Trophoblast cell (in vitro differentiated cells and primary cell): ENCODE data around the gene BLACAT1. TPM values are rescaled to one million over a fixed set of nuclear protein-coding genes. Genes with fewer than 3 reads are reported as not detected.

Experiments
- DNase-seq, 2 donors: peaks; one replicate each; pipeline ENCODE4 v3.0.0-alpha.2; 2016
- H2AFZ ChIP-seq: 2 replicates; pipeline ENCODE4 v1.6.1; 2013; ENCODE audit warnings: low read length, moderate library complexity, mild to moderate bottlenecking; ENCODE audit not compliant: insufficient read depth, poor library complexity
- H2AK5ac ChIP-seq: 2 replicates; pipeline ENCODE4 v1.6.1; 2013; ENCODE audit warnings: mild to moderate bottlenecking, low read length
- H2BK120ac ChIP-seq: 2 replicates; pipeline ENCODE4 v1.6.1; 2013; ENCODE audit warnings: low read length, mild to moderate bottlenecking, moderate library complexity; ENCODE audit not compliant: insufficient read depth, poor library complexity
- H2BK12ac ChIP-seq: 2 replicates; pipeline ENCODE4 v1.6.1; 2013; ENCODE audit warnings: mild to moderate bottlenecking, low read length, moderate library complexity
- H2BK5ac ChIP-seq: 2 replicates; pipeline ENCODE4 v1.6.1; 2013; ENCODE audit warnings: low read length, low read depth, moderate library complexity, mild to moderate bottlenecking; ENCODE audit not compliant: poor library complexity
- H3K14ac ChIP-seq: 2 replicates; pipeline ENCODE4 v1.6.1; 2013; ENCODE audit warnings: mild to moderate bottlenecking, low read length
- H3K18ac ChIP-seq: 2 replicates; pipeline ENCODE4 v1.6.1; 2013; ENCODE audit warnings: mild to moderate bottlenecking, low read length
- H3K23ac ChIP-seq: 2 replicates; pipeline ENCODE4 v1.6.1; 2013; ENCODE audit warnings: low read length
- H3K27ac ChIP-seq: 2 replicates; pipeline ENCODE4 v1.5.1; 2013; ENCODE audit warnings: low read depth, mild to moderate bottlenecking, inconsistent platforms, low read length, moderate library complexity
- H3K27me3 ChIP-seq: 2 replicates; pipeline ENCODE4 v1.6.1; 2013; ENCODE audit warnings: inconsistent platforms, mild to moderate bottlenecking, low read length, moderate library complexity; ENCODE audit not compliant: insufficient read depth
- H3K36me3 ChIP-seq, 2 experiments: 1 replicate in 1 of 2; 2 replicates in 1 of 2; pipeline ENCODE4 v1.6.1; 2013; ENCODE audit warnings: low read length in 2 of 2, mild to moderate bottlenecking in 2 of 2, moderate library complexity in 1 of 2; ENCODE audit not compliant: insufficient read depth in 2 of 2, control insufficient read depth in 1 of 2
- H3K4ac ChIP-seq: 2 replicates; pipeline ENCODE4 v1.6.1; 2013; ENCODE audit warnings: low read depth, mild to moderate bottlenecking, low read length, moderate library complexity
- H3K4me1 ChIP-seq, 2 experiments: 1 replicate in 1 of 2; 2 replicates in 1 of 2; pipeline ENCODE4 v1.6.1; 2013; ENCODE audit warnings: low read length in 2 of 2, mild to moderate bottlenecking in 2 of 2, moderate library complexity in 1 of 2; ENCODE audit not compliant: insufficient read depth in 2 of 2, control insufficient read depth in 1 of 2
- H3K4me2 ChIP-seq: 2 replicates; pipeline ENCODE4 v1.6.1; 2013; ENCODE audit warnings: inconsistent platforms, mild to moderate bottlenecking, low read length, moderate library complexity
- H3K4me3 ChIP-seq: 2 replicates; pipeline ENCODE4 v1.5.1; 2013; ENCODE audit warnings: mild to moderate bottlenecking, low read depth, low read length, inconsistent platforms
- H3K79me1 ChIP-seq: one replicate; pipeline ENCODE4 v1.6.1; 2013; ENCODE audit warnings: low read length
- H3K79me2 ChIP-seq: 2 replicates; pipeline ENCODE4 v1.6.1; 2013; ENCODE audit warnings: low read length, mild to moderate bottlenecking; ENCODE audit not compliant: control insufficient read depth, insufficient read depth, poor library complexity
- H3K9ac ChIP-seq: 2 replicates; pipeline ENCODE4 v1.6.1; 2013; ENCODE audit warnings: mild to moderate bottlenecking, low read length
- H3K9me3 ChIP-seq: 2 replicates; pipeline ENCODE4 v1.6.1; 2013; ENCODE audit warnings: low read depth, mild to moderate bottlenecking, control low read depth, inconsistent platforms, low read length; ENCODE audit not compliant: insufficient read depth
- H4K12ac ChIP-seq: 2 replicates; pipeline ENCODE4 v1.6.1; 2013; ENCODE audit warnings: low read depth, mild to moderate bottlenecking, low read length, moderate library complexity
- H4K8ac ChIP-seq: 2 replicates; pipeline ENCODE4 v1.6.1; 2013; ENCODE audit warnings: low read depth, mild to moderate bottlenecking, low read length, moderate library complexity
- H4K91ac ChIP-seq: one replicate; pipeline ENCODE4 v1.6.1; 2013; ENCODE audit warnings: low read depth, mild to moderate bottlenecking, low read length, moderate library complexity
- WGBS: extraction: QIAGEN DNeasy Blood & Tissue Kit; methylation state at CpG from one replicate; pipeline ENCODE4 v1.1.7; 2013; ENCODE audit warnings: missing lambda C conversion rate; ENCODE audit not compliant: insufficient read length, insufficient coverage; ENCODE audit errors: extremely low coverage; 5-methylcytosine and 5-hydroxymethylcytosine counted together
- polyA plus RNA-seq: library from polyadenylated mRNA; stranded (reverse); fragments of 200-250 nt; gene quantifications from 2 replicates; pipeline ENCODE4 v1.2.3, GENCODE V29; 2013

The BLACAT1 gene
- 2.8 TPM in 2 replicates for polyA plus RNA-seq

- H3K27ac ChIP-seq, result no peak within 1 kb of the TSS
- H3K14ac ChIP-seq, result no peak within 1 kb of the TSS
- peak within 1 kb of the TSS; percentile 53 for H3K4me3 ChIP-seq
- H4K8ac ChIP-seq, result peak within 1 kb of the TSS; percentile 4
- H3K4ac ChIP-seq, result no peak within 1 kb of the TSS
- H3K79me1 ChIP-seq, result peaks cover 6% of the 10 kb centered on the region
- H3K36me3 ChIP-seq, result no peaks in the 10 kb centered on the region
- H4K12ac ChIP-seq, result no peak within 1 kb of the TSS
- peaks cover 18% of the 10 kb centered on the region for H3K27me3 ChIP-seq
- H3K4me2 ChIP-seq, result peak within 1 kb of the TSS; percentile 83
- WGBS, result no CpG with 5 or more reads among the region's 53 CpGs
- H3K18ac ChIP-seq, result no peak within 1 kb of the TSS
- DNase-seq, result no peak
- peaks cover 17 to 25% of the 10 kb centered on the region in 2 experiments for H3K4me1 ChIP-seq
- H3K9me3 ChIP-seq, result no peaks in the 10 kb centered on the region
- no peak within 1 kb of the TSS for H4K91ac ChIP-seq
- no peak within 1 kb of the TSS for H2BK120ac ChIP-seq
- H3K23ac ChIP-seq, result no peak within 1 kb of the TSS
- H2BK5ac ChIP-seq, result no peak within 1 kb of the TSS
- no peak within 1 kb of the TSS for H2AK5ac ChIP-seq
- H3K79me2 ChIP-seq, result peaks cover under 1% of the 10 kb centered on the region
- H2AFZ ChIP-seq, result peak within 1 kb of the TSS; percentile 72
- peak within 1 kb of the TSS; percentile 22 for H3K9ac ChIP-seq
- peak within 1 kb of the TSS; percentile 15 for H2BK12ac ChIP-seq
Observed at GRCh38 chr1:205455581-205456382, at the start of gene BLACAT1. Gene BLACAT1 (minus strand): TSS chr1:205456045.

GRCh38 chr1:205505076-205505729 lies 49.4 kb upstream of the BLACAT1 start:
- Histone ChIP-seq H3K23ac (no peak overlapping the region), H2AK5ac (no peak overlapping the region), H3K4me1 (peaks cover 20 to 34% of the 10 kb centered on the region in 2 experiments), H4K8ac (peak overlapping the region; percentile 66), H2BK12ac (peak overlapping the region; percentile 55), H3K18ac (peak overlapping the region; percentile 76), H3K4ac (peak overlapping the region; percentile 55), H3K9me3 (no peaks in the 10 kb centered on the region), H2AFZ (peak overlapping the region; percentile 24), H3K27ac (peak overlapping the region; percentile 80), H3K14ac (peak overlapping the region; percentile 63), H4K12ac (peak overlapping the region; percentile 67), H3K36me3 (no peaks in the 10 kb centered on the region), H3K27me3 (no peaks in the 10 kb centered on the region), H3K79me2 (peaks cover 4% of the 10 kb centered on the region), H2BK5ac (peak overlapping the region; percentile 66), H4K91ac (peak overlapping the region; percentile 86), H2BK120ac (peak overlapping the region; percentile 78), H3K4me3 (peak overlapping the region; percentile 67), H3K4me2 (peak overlapping the region; percentile 88), H3K79me1 (peaks cover 18% of the 10 kb centered on the region), H3K9ac (peak overlapping the region; percentile 54)
- WGBS, result no CpG with 5 or more reads among the region's 18 CpGs
- no peak for DNase-seq

DNA sequence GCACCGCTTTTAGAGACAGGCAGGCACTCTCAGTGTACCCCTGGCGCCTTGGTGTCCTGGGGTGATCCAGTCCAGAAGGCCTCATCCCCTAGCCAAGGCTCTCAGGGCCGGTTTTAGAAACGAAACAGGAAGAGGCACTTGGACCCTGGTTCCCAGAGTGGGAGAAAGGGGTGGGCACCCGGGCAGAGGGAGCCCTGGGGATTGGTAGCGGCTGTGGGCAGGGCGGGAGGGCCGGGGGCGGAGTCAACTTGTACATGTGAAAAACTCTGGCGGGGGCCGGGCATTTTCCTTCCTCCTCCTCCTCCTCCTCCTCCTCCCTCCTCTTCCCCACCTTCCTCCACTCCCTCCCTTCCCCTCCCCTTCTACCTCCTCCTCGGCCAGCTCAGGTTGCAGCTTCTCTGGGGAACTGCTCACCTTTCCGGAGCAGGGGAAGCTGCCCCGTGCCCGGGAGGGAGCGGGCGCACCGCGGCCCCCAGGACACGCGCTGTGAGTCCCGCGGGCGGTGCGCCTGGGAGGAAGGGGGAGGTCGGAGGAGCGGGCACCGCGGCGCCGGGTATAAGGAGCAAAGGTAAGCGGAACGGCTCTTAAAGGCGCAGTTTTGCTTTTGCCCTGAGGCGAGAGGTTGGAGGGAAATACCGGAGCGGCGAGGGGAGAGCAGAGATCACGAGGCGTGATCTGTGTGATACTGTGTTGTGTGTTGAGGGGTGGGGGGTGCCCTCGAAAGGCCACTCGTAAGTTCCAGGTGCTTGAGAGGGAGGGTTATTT lies 48.6 kb upstream of the BLACAT1 start, which contains the start of gene CDK18:
TSS of gene CDK18 (plus strand) at position 359 of the 765 bp plus-strand sequence. CDS start 18,499 bp downstream, outside the sequence.
- peak within 1 kb of the TSS; percentile 67 for H4K12ac ChIP-seq
- H3K4me1 ChIP-seq, result peaks cover 20 to 34% of the 10 kb centered on the region in 2 experiments
- DNase-seq, result peak; percentile 18 to 51
- peak within 1 kb of the TSS; percentile 80 for H3K27ac ChIP-seq
- 0% methylated on average over 1 of the region's 42 CpGs for WGBS
- no peak within 1 kb of the TSS for H2AK5ac ChIP-seq
- peak within 1 kb of the TSS; percentile 78 for H2BK120ac ChIP-seq
- H2BK12ac ChIP-seq, result peak within 1 kb of the TSS; percentile 55
- peak within 1 kb of the TSS; percentile 67 for H3K4me3 ChIP-seq
- no peaks in the 10 kb centered on the region for H3K27me3 ChIP-seq
- H3K14ac ChIP-seq, result peak within 1 kb of the TSS; percentile 63
- H3K9me3 ChIP-seq, result no peaks in the 10 kb centered on the region
- peaks cover 18% of the 10 kb centered on the region for H3K79me1 ChIP-seq
- H2AFZ ChIP-seq, result peak within 1 kb of the TSS; percentile 24
- peaks cover 4% of the 10 kb centered on the region for H3K79me2 ChIP-seq
- H4K91ac ChIP-seq, result peak within 1 kb of the TSS; percentile 86
- no peaks in the 10 kb centered on the region for H3K36me3 ChIP-seq
- H3K18ac ChIP-seq, result peak within 1 kb of the TSS; percentile 76
- peak within 1 kb of the TSS; percentile 66 for H2BK5ac ChIP-seq
- peak within 1 kb of the TSS; percentile 88 for H3K4me2 ChIP-seq
- peak within 1 kb of the TSS; percentile 54 for H3K9ac ChIP-seq
- H3K4ac ChIP-seq, result peak within 1 kb of the TSS; percentile 55
- no peak within 1 kb of the TSS for H3K23ac ChIP-seq
- H4K8ac ChIP-seq, result peak within 1 kb of the TSS; percentile 66

GRCh38 chr1:205502992-205503391 lies 47.1 kb upstream of the BLACAT1 start:
- H4K8ac ChIP-seq, result no peak overlapping the region
- H3K23ac ChIP-seq, result no peak overlapping the region
- H3K4ac ChIP-seq, result no peak overlapping the region
- WGBS, result no CpG with 5 or more reads among the region's 3 CpGs
- no peak overlapping the region for H4K12ac ChIP-seq
- H3K4me1 ChIP-seq, result peaks cover 16 to 30% of the 10 kb centered on the region in 2 experiments
- no peak overlapping the region for H3K4me3 ChIP-seq
- H3K36me3 ChIP-seq, result no peaks in the 10 kb centered on the region
- no peaks in the 10 kb centered on the region for H3K27me3 ChIP-seq
- no peak overlapping the region for H2BK120ac ChIP-seq
- H2AFZ ChIP-seq, result no peak overlapping the region
- peaks cover 4% of the 10 kb centered on the region for H3K79me2 ChIP-seq
- no peak overlapping the region for H3K27ac ChIP-seq
- H4K91ac ChIP-seq, result no peak overlapping the region
- H3K14ac ChIP-seq, result no peak overlapping the region
- H2BK12ac ChIP-seq, result no peak overlapping the region
- DNase-seq, result no peak
- no peak overlapping the region for H2BK5ac ChIP-seq
- no peak overlapping the region for H3K4me2 ChIP-seq
- H3K9me3 ChIP-seq, result no peaks in the 10 kb centered on the region
- H3K9ac ChIP-seq, result no peak overlapping the region
- no peak overlapping the region for H3K18ac ChIP-seq
- no peak overlapping the region for H2AK5ac ChIP-seq
- peaks cover 18% of the 10 kb centered on the region for H3K79me1 ChIP-seq
